HepG2 (cell line): ENCODE results near the gene FIZ1. TPM values are rescaled to one million over a fixed set of nuclear protein-coding genes. Genes with fewer than 3 reads are reported as not detected.

Source experiments
- DDIT3 ChIP-seq: sonication (generic); formaldehyde crosslinking; IDR thresholded peaks from 2 replicates; pipeline ENCODE4 v1.4.0; 2020; ENCODE audit warnings: mild to moderate bottlenecking, missing genetic modification reagents
- DPF2 ChIP-seq: sonication (generic); formaldehyde crosslinking; IDR thresholded peaks from 2 replicates; pipeline ENCODE4 v1.4.0; 2020; ENCODE audit warnings: mild to moderate bottlenecking, low read depth, missing genetic modification reagents, borderline replicate concordance
- EZH2 ChIP-seq: conservative IDR thresholded peaks from 2 replicates; pipeline ENCODE4 v1.6.1; 2012; ENCODE audit warnings: mild to moderate bottlenecking, low read depth, low read length, moderate library complexity
- FUBP1 ChIP-seq: sonication (generic); formaldehyde crosslinking; IDR thresholded peaks from 2 replicates; pipeline ENCODE4 v1.5.1; 2020; ENCODE audit warnings: missing genetic modification reagents, mild to moderate bottlenecking, borderline replicate concordance
- KDM4B ChIP-seq: sonication (generic); formaldehyde crosslinking; IDR thresholded peaks from 2 replicates; pipeline ENCODE4 v1.4.0; 2020; ENCODE audit warnings: missing genetic modification reagents
- KDM5A ChIP-seq: fragments of 200-600 bp; sonication (generic); IDR thresholded peaks from 2 replicates; pipeline ENCODE4 v1.7.0; 2018; ENCODE audit warnings: antibody characterized with exemption, mild to moderate bottlenecking, low read length, borderline replicate concordance
- MBNL3 ChIP-seq: fragments of 250-450 bp; sonication (Bioruptor Pico); conservative IDR thresholded peaks from 2 replicates; pipeline ENCODE4 v1.8.0; 2022; ENCODE audit warnings: mild to moderate bottlenecking, inconsistent platforms
- MED13 ChIP-seq: sonication (generic); formaldehyde crosslinking; IDR thresholded peaks from 2 replicates; pipeline ENCODE4 v1.5.0; 2020; ENCODE audit warnings: missing genetic modification reagents
- NFKB2 ChIP-seq: sonication (generic); formaldehyde crosslinking; IDR thresholded peaks from 2 replicates; pipeline ENCODE4 v1.4.0; 2020; ENCODE audit warnings: missing genetic modification reagents, borderline replicate concordance
- PCBP2 ChIP-seq: fragments of 200-400 bp; formaldehyde crosslinking; optimal IDR thresholded peaks from 2 replicates; pipeline ENCODE3; 2018; ENCODE audit warnings: low read length, low read depth; ENCODE audit not compliant: poor library complexity, severe bottlenecking
- PHF5A ChIP-seq: IDR thresholded peaks from one replicate; pipeline ENCODE4 v1.6.1; 2018; ENCODE audit warnings: low read depth, missing genetic modification reagents; ENCODE audit not compliant: unreplicated experiment
- PRMT3 ChIP-seq: sonication (generic); formaldehyde crosslinking; IDR thresholded peaks from 2 replicates; pipeline ENCODE4 v1.8.1; 2022; ENCODE audit warnings: low read depth, mild to moderate bottlenecking, moderate library complexity, missing genetic modification reagents, borderline replicate concordance
- PRPF4 ChIP-seq: fragments of 200-400 bp; formaldehyde crosslinking; IDR thresholded peaks from 2 replicates; pipeline ENCODE4 v1.6.1; 2016; ENCODE audit warnings: low read length, low read depth; ENCODE audit not compliant: poor library complexity, severe bottlenecking
- SNAPC5 ChIP-seq: sonication (generic); formaldehyde crosslinking; IDR thresholded peaks from 2 replicates; pipeline ENCODE4 v1.8.1; 2023; ENCODE audit warnings: mild to moderate bottlenecking, missing genetic modification reagents, borderline replicate concordance
- TAF1 ChIP-seq: sonication (generic); formaldehyde crosslinking; IDR thresholded peaks from 2 replicates; pipeline ENCODE4 v1.4.0; 2020; ENCODE audit warnings: missing genetic modification reagents
- ZBTB10 ChIP-seq: sonication (generic); formaldehyde crosslinking; IDR thresholded peaks from 2 replicates; pipeline ENCODE4 v1.4.0; 2020; ENCODE audit warnings: missing genetic modification reagents, borderline replicate concordance
- ZFP36 ChIP-seq: fragments of 150-350 bp; IDR thresholded peaks from 2 replicates; pipeline ENCODE4 v1.6.1; 2018; ENCODE audit warnings: borderline replicate concordance, low read length, low read depth; ENCODE audit not compliant: partially characterized antibody
- ZMAT3 ChIP-seq: sonication (generic); formaldehyde crosslinking; conservative IDR thresholded peaks from 2 replicates; pipeline ENCODE4 v1.7.0; 2021; ENCODE audit warnings: missing genetic modification reagents
- ZNF350 ChIP-seq: sonication (generic); formaldehyde crosslinking; IDR thresholded peaks from 2 replicates; pipeline ENCODE4 v1.4.0; 2020; ENCODE audit warnings: mild to moderate bottlenecking, low read depth, missing genetic modification reagents, borderline replicate concordance
- ZNF496 ChIP-seq: sonication (generic); formaldehyde crosslinking; IDR thresholded peaks from 2 replicates; pipeline ENCODE4 v1.8.1; 2023; ENCODE audit warnings: mild to moderate bottlenecking, moderate library complexity, missing genetic modification reagents; ENCODE audit not compliant: insufficient replicate concordance
- ZNF550 ChIP-seq: sonication (generic); formaldehyde crosslinking; IDR thresholded peaks from 2 replicates; pipeline ENCODE4 v1.4.0; 2020; ENCODE audit warnings: mild to moderate bottlenecking, missing genetic modification reagents, borderline replicate concordance
- ZNF740 ChIP-seq: sonication (generic); formaldehyde crosslinking; IDR thresholded peaks from 2 replicates; pipeline ENCODE4 v1.4.0; 2020; ENCODE audit warnings: missing genetic modification reagents
- ZNF766 ChIP-seq: sonication (generic); formaldehyde crosslinking; IDR thresholded peaks from 2 replicates; pipeline ENCODE4 v1.5.0; 2020; ENCODE audit warnings: missing genetic modification reagents, borderline replicate concordance
- ZNF782 ChIP-seq: sonication (generic); formaldehyde crosslinking; IDR thresholded peaks from 2 replicates; pipeline ENCODE4 v1.4.0; 2020; ENCODE audit warnings: missing genetic modification reagents, mild to moderate bottlenecking, borderline replicate concordance
- polyA plus RNA-seq, 8 experiments: library from polyadenylated mRNA; depleted of rRNA in 3 of 8; stranded (reverse) in 7 of 8; unstranded in 1 of 8; fragments of >200 nt; fragmentation: Illumina TruSeq in 4 of 8; extraction: Trizol in 4 of 8; gene quantifications; 2 replicates each; pipeline versions ENCODE4 v1.2.1 to v1.2.3, GENCODE V29; 2011 to 2016; ENCODE audit warnings: low read depth in 4 of 8, missing spikeins in 1 of 8, mixed read lengths in 1 of 8; ENCODE audit not compliant: insufficient read depth in 1 of 8
- total RNA-seq, 5 experiments: library from RNA; depleted of rRNA; stranded (reverse); fragments of >200 nt; fragmentation: Illumina TruSeq; extraction: Trizol; gene quantifications; 2 replicates each; pipeline ENCODE4 v1.2.3, GENCODE V29; 2016; ENCODE audit warnings: low read depth in 1 of 5

FIZ1 gene
- total and polyA plus RNA-seq, 2 of the 13 experiments (the other 11 are each of a cell fraction or from before 2014, with no cell fraction given): 3.6 to 5.9 TPM

- no peak for TF ChIP-seq FUBP1 (CRISPR knock-in tag)
- no peak for TF ChIP-seq ZNF782 (CRISPR knock-in tag)
- TF ChIP-seq ZNF496 (CRISPR knock-in tag): no peak
- no peak for TF ChIP-seq DPF2 (CRISPR knock-in tag)
- TF ChIP-seq NFKB2 (CRISPR knock-in tag): no peak
- TF ChIP-seq PRMT3: no peak
- no peak for TF ChIP-seq ZFP36
- no peak for TF ChIP-seq ZNF350
- no peak for TF ChIP-seq SNAPC5 (CRISPR knock-in tag)
- TF ChIP-seq ZNF766 (CRISPR knock-in tag): no peak
- no peak for TF ChIP-seq PHF5A (CRISPR knock-in tag)
- no peak for TF ChIP-seq EZH2
- no peak for TF ChIP-seq MED13 (CRISPR knock-in tag)
- TF ChIP-seq DDIT3 (CRISPR knock-in tag): no peak
- TF ChIP-seq ZNF740: peak; percentile 71; the same call in 1 of the 2 replicates
- no peak for TF ChIP-seq KDM4B (CRISPR knock-in tag)
- TF ChIP-seq KDM5A: peak; percentile 9; the same call in 1 of the 2 replicates
- TF ChIP-seq TAF1: peak; percentile 39; the same call in 1 of the 2 replicates
- TF ChIP-seq PCBP2: no peak
- no peak for TF ChIP-seq PRPF4
- no peak for TF ChIP-seq ZNF550 (CRISPR knock-in tag)
- TF ChIP-seq ZBTB10 (CRISPR knock-in tag): peak; percentile 72; the same call in 1 of the 2 replicates
- TF ChIP-seq MBNL3: no peak
- 0 out of 2 replicates have a peak, but pooled peaks have one; percentile 27 for TF ChIP-seq ZMAT3 (CRISPR knock-in tag)
These were observed 13.5 kb downstream of the FIZ1 start (continued) for GRCh38 chr19:55585658-55586339.
